SH-SY5Y (cell line): Measurements from ENCODE around the gene ABCB1.

Experiments
- GATA2 ChIP-seq: IDR thresholded peaks from 2 replicates; pipeline ENCODE4 v1.6.1; 2011; ENCODE audit warnings: mild to moderate bottlenecking, low read depth, low read length
- GATA3 ChIP-seq: IDR thresholded peaks from 2 replicates; pipeline ENCODE4 v1.6.1; 2011; ENCODE audit warnings: low read depth, mild to moderate bottlenecking, low read length, moderate library complexity

- TF ChIP-seq GATA2 (no peak), GATA3 (no peak)
These were observed 125.9 kb downstream of the ABCB1 start for GRCh38 chr7:87474533-87475358.
